GM12874 (cell line): ENCODE results near the gene RNASE8.
A peak's percentile ranks its signal among the peaks of the same experiment; 100 is the strongest.

Source experiments
- CTCF ChIP-seq: IDR thresholded peaks from 2 replicates; pipeline ENCODE4 v1.5.1; 2011; ENCODE audit warnings: low read depth, mild to moderate bottlenecking, control low read depth, low read length, moderate library complexity; ENCODE audit not compliant: insufficient read depth

The RNASE8 gene

GRCh38 chr14:21089877-21090193, 32.2 kb downstream of the RNASE8 start:
- TF ChIP-seq CTCF, result no peak

- peak; percentile 57; the same call in 1 of the 2 replicates for TF ChIP-seq CTCF
Observed at GRCh38 chr14:21090194-21090939, 32.7 kb downstream of the RNASE8 start.

- no peak for TF ChIP-seq CTCF
Observed at GRCh38 chr14:21090940-21091663, 33.5 kb downstream of the RNASE8 start.

GRCh38 chr14:21091821-21092272, 34.2 kb downstream of the RNASE8 start:
- no peak for TF ChIP-seq CTCF

GRCh38 chr14:21092273-21093011, 34.8 kb downstream of the RNASE8 start:
- peak; percentile 100 for TF ChIP-seq CTCF

- TF ChIP-seq CTCF, result no peak
Observed at GRCh38 chr14:21093018-21093417, 35.4 kb downstream of the RNASE8 start.

GRCh38 chr14:21093769-21094681, 36.4 kb downstream of the RNASE8 start:
- TF ChIP-seq CTCF, result peak; percentile 13; the same call in 1 of the 2 replicates
